ENCODE data around the gene SKIDA1.

Gene SKIDA1

GRCh38 chr10:21507150-21507549 is 18.3 kb downstream of the SKIDA1 start:
- no peaks in the 10 kb centered on the region for H3K36me3 Mint-ChIP-seq (ENCODE audit: low read depth)
- peaks cover 16% of the 10 kb centered on the region for H3K27me3 Mint-ChIP-seq (ENCODE audit: low read depth)
- peak overlapping the region; percentile 99 to 100 (median 99) for H3K27ac Mint-ChIP-seq
- peak overlapping the region; percentile 81 to 84 (median 83) for H3K4me3 Mint-ChIP-seq
- no peaks in the 10 kb centered on the region for H3K9me3 Mint-ChIP-seq
- H3K4me1 Mint-ChIP-seq: peaks cover 83% of the 10 kb centered on the region
- TF ChIP-seq CTCF (IDR thresholded peaks at IDR 0.05; ENCODE audit: unreplicated experiment in 3 of 3): no peak

- no peak for TF ChIP-seq CTCF (IDR thresholded peaks at IDR 0.05; ENCODE audit: unreplicated experiment in 3 of 3)
- no peaks in the 10 kb centered on the region for H3K36me3 Mint-ChIP-seq (ENCODE audit: low read depth)
- H3K4me3 Mint-ChIP-seq: peak overlapping the region; percentile 9 to 84 (median 81)
- no peaks in the 10 kb centered on the region for H3K9me3 Mint-ChIP-seq
- H3K4me1 Mint-ChIP-seq: peaks cover 83% of the 10 kb centered on the region
- H3K27me3 Mint-ChIP-seq (ENCODE audit: low read depth): peaks cover 24% of the 10 kb centered on the region
- peak overlapping the region; percentile 99 to 100 (median 99) for H3K27ac Mint-ChIP-seq
Observed at GRCh38 chr10:21506351-21506750, 19.1 kb downstream of the SKIDA1 start.

- peak overlapping the region; percentile 8 to 41 (median 39) for H3K4me3 Mint-ChIP-seq
- H3K27ac Mint-ChIP-seq: peak overlapping the region; percentile 99 to 100 (median 99)
- H3K27me3 Mint-ChIP-seq (ENCODE audit: low read depth): peaks cover 29% of the 10 kb centered on the region
- H3K9me3 Mint-ChIP-seq: no peaks in the 10 kb centered on the region
- peaks cover 83% of the 10 kb centered on the region for H3K4me1 Mint-ChIP-seq
- no peak for TF ChIP-seq CTCF (IDR thresholded peaks at IDR 0.05; ENCODE audit: unreplicated experiment in 3 of 3)
- no peaks in the 10 kb centered on the region for H3K36me3 Mint-ChIP-seq (ENCODE audit: low read depth)
Observed at GRCh38 chr10:21505711-21506278, 19.7 kb downstream of the SKIDA1 start.

GRCh38 chr10:21503542-21503941 is 21.9 kb downstream of the SKIDA1 start:
- Mint-ChIP-seq H3K4me1 (peaks cover 78% of the 10 kb centered on the region), H3K27ac (peak overlapping the region; percentile 48 to 95 (median 95)), H3K4me3 (peak overlapping the region; percentile 2 to 27 (median 10)), H3K36me3 (ENCODE audit: low read depth) (no peaks in the 10 kb centered on the region), H3K27me3 (ENCODE audit: low read depth) (peaks cover 31% of the 10 kb centered on the region), H3K9me3 (no peaks in the 10 kb centered on the region)
- no peak for TF ChIP-seq CTCF (IDR thresholded peaks at IDR 0.05; ENCODE audit: unreplicated experiment in 3 of 3)

GRCh38 chr10:21502348-21502740 is 23.1 kb downstream of the SKIDA1 start:
- peak overlapping the region in 2 of 3 experiments; percentile 10 to 24 for H3K4me3 Mint-ChIP-seq

More at GRCh38 chr10:21502348-21502740, 23.1 kb downstream of the SKIDA1 start:
- no peak for TF ChIP-seq CTCF (IDR thresholded peaks at IDR 0.05; ENCODE audit: unreplicated experiment in 3 of 3)
- no peaks in the 10 kb centered on the region for H3K36me3 Mint-ChIP-seq (ENCODE audit: low read depth)
- H3K9me3 Mint-ChIP-seq: no peaks in the 10 kb centered on the region
- H3K27ac Mint-ChIP-seq: peak overlapping the region; percentile 48 to 95 (median 95)
- H3K27me3 Mint-ChIP-seq (ENCODE audit: low read depth): peaks cover 31% of the 10 kb centered on the region
- peaks cover 76% of the 10 kb centered on the region for H3K4me1 Mint-ChIP-seq

Measured in nephron (organoid).